RCC 7860 (cell line): ENCODE measurements around the gene ROBO1.
A peak's percentile ranks its signal among the peaks of the same experiment; 100 is the strongest.

Source experiments
- DNase-seq: peaks from one replicate; pipeline ENCODE4 v3.0.0-alpha.2; 2015; ENCODE audit warnings: low spot score
- FAIRE-seq: peaks from 2 replicates; lab custom pipeline; 2012; peaks lifted over from hg19 to GRCh38; lab: Jason Lieb, UNC

Gene ROBO1

GRCh38 chr3:79109754-79110153 is 658.0 kb downstream of the ROBO1 start:
- FAIRE-seq (no peak), DNase-seq (no peak)

DNA sequence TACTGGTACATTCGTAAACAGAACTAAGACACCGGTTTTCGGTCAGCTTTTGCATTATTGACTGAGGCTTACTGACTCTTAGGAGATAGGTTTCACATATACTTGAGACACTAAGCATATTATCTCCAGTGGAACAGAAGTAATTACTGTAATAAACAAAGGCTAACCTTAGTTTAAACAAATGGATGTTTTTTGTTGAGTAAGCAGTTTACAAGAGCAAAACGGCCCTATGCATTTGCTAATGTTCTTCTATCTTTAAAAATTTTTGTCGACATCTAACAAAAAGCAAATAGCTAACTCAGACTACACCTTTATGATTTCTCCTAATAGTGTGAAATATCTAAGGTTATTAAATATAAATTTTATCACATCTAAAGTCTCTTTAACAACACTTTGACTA is 664.5 kb downstream of the ROBO1 start:
- FAIRE-seq (no peak), DNase-seq (no peak)

GRCh38 chr3:79097964-79098660 is 669.7 kb downstream of the ROBO1 start:
- no peak for FAIRE-seq
- no peak for DNase-seq

DNA sequence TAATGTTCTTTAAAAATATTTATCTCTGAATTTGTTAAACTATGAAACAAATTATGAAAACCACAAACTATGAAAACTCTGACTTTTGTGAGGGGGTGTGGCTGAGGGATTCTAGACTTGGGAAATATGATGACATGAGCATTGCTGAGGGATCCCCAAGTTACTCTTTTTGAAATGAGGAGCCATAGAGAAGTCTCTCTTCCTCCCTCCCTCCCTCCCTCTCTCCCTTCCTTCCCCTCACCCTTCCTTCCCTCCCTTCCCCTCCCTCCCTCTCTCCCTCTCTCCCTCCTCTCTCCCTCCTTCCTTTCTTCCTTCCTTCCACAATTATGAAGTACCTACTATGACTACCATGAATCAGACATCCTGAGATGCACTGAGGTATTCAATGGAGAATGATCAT is 673.1 kb downstream of the ROBO1 start:
- FAIRE-seq (no peak), DNase-seq (no peak)

- peak; percentile 31 for DNase-seq
- no peak for FAIRE-seq
Measured at GRCh38 chr3:79086514-79086913, 681.3 kb downstream of the ROBO1 start.

GRCh38 chr3:79085171-79085570 is 682.6 kb downstream of the ROBO1 start:
- no peak for FAIRE-seq
- no peak for DNase-seq

- FAIRE-seq (no peak), DNase-seq (no peak)
Measured at GRCh38 chr3:79081335-79081734, 686.5 kb downstream of the ROBO1 start.

- FAIRE-seq (no peak), DNase-seq (no peak)
Measured at GRCh38 chr3:79074558-79074957, 693.2 kb downstream of the ROBO1 start.

GRCh38 chr3:79067734-79068133 is 700.1 kb downstream of the ROBO1 start:
- FAIRE-seq (no peak), DNase-seq (no peak)

DNA sequence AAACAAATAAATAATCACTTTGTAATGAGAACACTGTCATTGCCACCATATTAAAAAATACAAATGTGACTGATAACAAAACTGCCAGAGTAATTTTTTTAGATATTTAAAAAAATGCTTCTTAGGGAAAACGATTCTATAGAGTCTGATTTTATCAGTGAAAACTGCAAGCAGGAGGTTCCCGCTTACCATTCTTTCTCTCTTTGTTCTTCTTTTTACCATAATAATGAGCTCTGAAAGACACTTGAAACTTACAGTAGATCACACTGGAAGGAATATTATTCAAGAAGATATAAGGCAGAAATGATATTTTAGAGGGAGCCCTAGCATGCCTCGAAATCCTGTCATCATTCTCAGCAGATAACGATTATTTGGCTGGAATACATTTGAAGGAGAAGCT is 701.3 kb downstream of the ROBO1 start:
- FAIRE-seq: no peak
- DNase-seq: no peak

DNA sequence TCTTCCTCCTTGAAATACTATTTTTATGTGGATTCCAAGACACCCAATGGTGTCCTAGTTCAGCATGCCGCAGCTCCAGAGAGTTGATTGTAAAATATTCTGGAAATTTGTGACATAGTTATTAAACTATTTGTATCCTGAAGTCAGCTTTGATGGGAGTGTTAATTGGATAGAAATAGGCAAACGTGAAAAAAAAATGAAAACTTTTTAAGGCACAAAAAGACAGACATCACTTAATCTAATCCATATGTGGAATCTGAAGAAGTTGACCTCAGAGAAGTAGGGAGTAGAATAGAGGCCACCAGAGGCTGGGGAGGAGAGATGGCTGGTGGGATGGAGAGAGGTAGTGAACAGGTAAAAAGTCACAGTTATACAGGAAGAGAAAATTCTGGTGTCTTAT is 704.2 kb downstream of the ROBO1 start:
- no peak for DNase-seq
- no peak for FAIRE-seq

GRCh38 chr3:79057756-79058155 is 710.0 kb downstream of the ROBO1 start:
- DNase-seq: no peak
- no peak for FAIRE-seq

DNA sequence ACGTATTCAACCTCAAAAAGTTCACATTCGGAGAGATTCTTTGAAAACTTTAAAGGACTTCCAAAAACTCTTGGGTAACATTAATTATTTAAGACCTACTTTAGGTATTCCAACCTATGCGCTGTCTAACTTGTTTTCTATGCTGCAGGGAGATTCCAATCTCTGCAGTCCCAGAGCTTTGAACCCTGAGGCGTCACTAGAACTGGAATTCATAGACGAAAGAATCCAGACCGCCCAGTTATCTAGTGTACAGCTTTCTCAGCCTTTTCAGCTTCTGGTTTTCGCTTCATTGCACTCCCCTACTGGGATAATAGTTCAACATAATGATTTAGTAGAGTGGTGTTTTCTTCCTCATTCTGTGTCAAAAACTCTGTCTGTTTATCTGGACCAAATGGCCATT is 711.3 kb downstream of the ROBO1 start:
- FAIRE-seq: no peak
- no peak for DNase-seq

DNA sequence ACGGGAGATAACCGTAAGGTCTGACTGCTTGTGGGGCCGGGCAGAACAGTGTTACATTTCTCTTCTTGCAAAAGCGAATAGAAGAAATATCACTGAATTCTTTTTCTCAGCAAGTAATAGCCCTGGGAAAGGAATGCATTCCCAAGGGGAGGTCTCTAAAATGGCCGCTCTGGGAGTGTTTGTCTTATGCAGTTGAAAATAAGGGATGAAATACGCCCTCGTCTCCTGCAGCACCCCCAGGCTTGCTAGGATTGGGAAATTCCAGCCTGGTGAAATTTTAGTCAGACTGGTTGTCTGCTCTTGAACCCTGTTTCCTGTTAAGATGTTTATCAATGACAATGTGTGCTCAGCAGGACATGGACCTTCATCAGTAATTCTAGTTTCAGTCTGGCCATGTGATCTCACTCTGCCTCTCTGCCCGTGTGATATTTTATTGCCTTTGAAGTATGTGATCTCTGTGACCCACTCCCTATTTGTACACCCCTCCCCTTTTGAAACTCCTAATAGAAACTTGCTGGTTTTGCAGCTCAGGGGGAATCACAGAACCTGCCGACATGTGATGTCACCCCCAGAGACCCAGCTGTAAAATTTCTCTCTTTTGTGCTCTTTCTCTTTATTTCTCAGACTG is 715.6 kb downstream of the ROBO1 start:
- no peak for FAIRE-seq
- no peak for DNase-seq

- no peak for DNase-seq
- no peak for FAIRE-seq
Measured at GRCh38 chr3:79047581-79047980, 720.2 kb downstream of the ROBO1 start.

DNA sequence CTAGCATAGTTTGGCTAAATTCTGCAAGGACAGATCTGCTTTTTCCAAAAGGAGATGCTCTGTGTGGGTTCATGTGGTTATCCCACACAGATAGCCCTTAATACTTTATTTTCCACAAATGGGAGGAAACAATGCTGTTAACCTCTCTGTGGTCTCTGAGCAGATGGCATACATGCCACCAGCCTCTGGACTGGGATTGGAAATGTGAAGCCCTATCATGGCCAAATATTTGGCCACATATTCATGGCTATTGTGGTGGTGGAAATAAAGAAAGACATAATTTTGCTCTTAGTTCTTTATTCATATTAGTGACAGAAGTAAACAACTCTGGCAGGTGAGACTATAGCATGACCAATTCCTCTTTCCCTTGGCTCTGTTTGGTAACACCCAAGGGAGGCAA is 726.2 kb downstream of the ROBO1 start:
- DNase-seq: no peak
- FAIRE-seq: no peak

GRCh38 chr3:79040701-79041100 is 727.1 kb downstream of the ROBO1 start:
- DNase-seq: peak; percentile 46
- FAIRE-seq: no peak

- FAIRE-seq: no peak
Measured at GRCh38 chr3:79040091-79040490, 727.7 kb downstream of the ROBO1 start.

GRCh38 chr3:79039192-79039591 is 728.6 kb downstream of the ROBO1 start:
- DNase-seq (no peak), FAIRE-seq (no peak)

More at GRCh38 chr3:79040091-79040490, 727.7 kb downstream of the ROBO1 start:
- DNase-seq: no peak

DNA sequence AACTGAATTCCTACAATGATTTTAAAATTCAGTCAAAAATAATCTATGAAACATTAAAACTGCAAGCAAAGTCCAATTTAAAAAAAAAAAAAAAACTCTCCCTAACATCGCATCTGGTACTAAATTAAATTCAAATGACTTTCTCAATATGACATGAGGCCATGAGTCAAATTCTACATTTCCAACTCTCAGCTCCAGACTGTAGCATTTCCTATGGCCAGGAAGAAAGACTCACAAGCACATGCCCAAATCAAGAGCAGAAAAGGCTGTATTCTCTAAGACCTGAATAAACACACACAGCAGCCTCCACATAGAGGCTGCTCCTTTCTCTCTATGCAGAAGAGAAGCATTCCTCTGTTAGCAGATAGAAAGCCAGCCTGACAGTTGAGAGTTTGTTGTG is 729.2 kb downstream of the ROBO1 start:
- DNase-seq (no peak), FAIRE-seq (no peak)

- FAIRE-seq (no peak), DNase-seq (no peak)
Measured at GRCh38 chr3:79038057-79038456, 729.7 kb downstream of the ROBO1 start.

DNA sequence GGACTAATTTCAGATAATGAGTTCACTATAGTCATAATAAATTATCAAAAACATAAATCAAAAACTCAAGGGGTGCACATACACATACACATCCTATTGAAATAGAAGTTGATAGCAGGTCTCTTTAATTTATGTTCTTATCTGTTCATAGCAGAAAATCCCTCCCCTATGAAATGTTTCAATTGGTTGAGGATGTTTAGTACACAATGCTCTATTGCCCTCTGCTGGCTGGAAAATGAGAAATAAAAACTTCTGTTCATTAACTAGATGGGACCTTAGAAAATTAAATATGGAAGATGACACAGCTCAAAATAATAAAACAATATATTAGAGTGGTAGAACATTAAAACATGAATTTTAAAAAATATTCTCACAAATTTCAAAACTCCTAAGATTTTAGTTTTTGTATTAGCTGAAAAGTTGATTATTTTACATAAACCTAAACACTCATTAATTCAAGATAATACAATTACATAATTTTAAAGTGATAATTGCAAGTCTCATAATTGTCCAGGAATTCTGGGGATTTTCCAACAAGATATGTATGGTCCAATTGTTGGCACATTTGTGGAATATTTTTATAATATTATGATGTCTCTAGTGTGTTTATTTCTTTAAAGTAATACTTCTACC is 735.0 kb downstream of the ROBO1 start:
- DNase-seq (peak; percentile 37), FAIRE-seq (peak; percentile 84)
